Urothelium cell line (cell line): Measurements from ENCODE around the gene CSTPP1.

Source experiments
- DNase-seq: peaks from one replicate; pipeline ENCODE4 v3.0.0; 2011; ENCODE audit warnings: low spot score, mixed read lengths
- FAIRE-seq: peaks from 2 replicates; lab custom pipeline; 2011; peaks lifted over from hg19 to GRCh38; lab: Jason Lieb, UNC

CSTPP1 gene

DNA sequence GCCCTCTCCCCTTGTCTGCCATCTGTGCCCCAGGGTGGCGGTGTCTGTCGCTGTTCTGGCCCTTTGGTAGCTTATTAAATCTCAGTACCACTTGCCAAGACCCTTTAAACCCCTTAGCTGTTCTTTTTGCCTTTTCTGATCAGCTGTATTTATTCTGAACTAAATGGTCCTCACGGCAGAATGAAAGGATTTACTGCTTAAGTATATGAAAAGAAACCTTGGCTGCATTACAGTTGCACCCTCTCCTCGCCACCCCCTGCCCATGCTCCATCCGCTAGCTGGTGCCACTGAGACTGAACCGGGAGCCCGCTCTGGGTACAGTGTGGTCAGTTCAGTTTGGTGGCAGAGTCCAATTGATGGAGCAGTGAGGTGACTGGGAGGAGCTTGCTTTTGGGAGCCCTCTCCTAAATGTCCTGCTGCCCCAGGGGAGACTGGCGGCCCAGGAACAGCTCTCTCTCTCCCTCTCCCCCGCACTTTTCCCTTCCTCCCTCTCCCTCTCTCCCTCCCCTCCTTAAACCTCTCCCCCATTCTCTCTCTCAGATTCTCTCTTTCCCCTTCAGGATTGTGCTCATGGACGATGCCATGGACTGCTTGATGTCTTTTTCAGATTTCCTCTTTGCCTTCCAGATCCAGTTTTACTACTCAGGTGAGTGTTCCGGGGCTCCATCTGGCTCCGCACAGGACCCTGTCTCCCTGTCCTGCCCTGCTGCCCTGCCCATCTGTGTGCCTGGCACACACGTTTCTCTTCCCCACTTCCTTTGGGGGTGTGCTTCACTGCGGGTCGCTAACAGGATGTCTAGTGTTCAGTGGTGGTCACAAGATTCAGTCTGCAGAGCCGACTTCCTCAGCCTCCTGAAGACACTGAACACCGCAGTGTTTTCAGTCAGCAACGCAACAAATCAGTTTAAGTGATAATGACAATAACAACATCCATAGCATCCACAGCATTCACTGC, 218.3 kb downstream of the CSTPP1 start:
- DNase-seq = no peak
- FAIRE-seq = no peak

DNA sequence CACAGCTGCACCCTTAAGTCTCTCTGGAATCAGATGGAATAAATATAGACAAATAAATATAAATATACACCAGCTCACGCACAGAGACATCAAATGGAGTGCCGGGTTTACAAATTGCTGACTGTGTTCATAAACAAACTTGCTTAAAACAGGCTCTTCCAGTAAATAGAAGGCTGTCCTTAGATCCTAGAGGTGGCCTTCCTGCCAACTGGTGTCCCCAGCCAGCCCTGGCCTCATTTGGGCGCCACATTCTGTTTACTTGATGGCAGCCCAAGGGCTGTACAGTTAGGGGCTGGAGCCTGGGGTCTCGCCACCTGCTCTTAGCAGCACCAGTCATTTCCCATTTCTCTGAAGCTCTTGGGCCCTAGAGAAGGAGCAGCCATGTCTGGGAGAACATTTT, 219.3 kb downstream of the CSTPP1 start:
- no peak for DNase-seq
- FAIRE-seq = no peak

DNA sequence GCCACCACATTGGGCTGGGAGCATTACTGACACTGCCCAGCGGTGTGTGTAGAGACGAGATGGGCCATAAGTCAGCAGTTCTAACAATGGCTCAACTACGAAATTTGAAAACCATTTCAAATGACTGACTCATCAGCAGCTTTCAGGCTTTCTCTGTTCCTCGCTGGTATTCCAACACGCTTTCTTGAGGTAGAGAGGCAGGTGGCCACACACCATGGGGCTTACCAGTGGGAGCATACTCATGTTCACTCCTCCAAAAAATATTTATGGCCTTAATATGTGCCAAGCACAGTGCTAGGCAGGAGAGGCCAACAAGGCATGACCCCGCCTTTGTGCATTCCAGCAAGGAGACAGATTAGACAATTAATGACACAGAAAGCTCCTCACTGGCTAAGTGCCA, 219.8 kb downstream of the CSTPP1 start:
- no peak for DNase-seq
- no peak for FAIRE-seq

DNA sequence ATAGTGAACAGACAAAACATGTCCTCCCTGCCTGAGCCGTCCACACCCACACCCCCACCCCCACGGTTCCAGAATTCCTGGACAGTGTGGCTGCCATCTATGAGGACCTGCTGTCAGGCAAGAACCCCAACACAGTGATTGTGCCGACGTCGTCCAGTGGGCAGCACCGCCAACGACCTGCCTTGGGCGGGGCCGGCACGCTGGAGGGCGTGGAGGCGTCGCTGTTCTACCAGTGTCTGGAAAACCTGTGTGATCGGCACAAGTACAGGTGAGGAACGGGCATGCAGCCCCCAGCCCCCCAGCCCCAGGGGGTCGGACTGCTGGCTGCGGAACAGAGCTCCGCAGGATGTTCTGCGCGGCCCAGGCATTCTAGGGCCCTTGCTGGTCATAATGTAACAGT, 220.4 kb downstream of the CSTPP1 start:
- FAIRE-seq (no peak), DNase-seq (no peak)

DNA sequence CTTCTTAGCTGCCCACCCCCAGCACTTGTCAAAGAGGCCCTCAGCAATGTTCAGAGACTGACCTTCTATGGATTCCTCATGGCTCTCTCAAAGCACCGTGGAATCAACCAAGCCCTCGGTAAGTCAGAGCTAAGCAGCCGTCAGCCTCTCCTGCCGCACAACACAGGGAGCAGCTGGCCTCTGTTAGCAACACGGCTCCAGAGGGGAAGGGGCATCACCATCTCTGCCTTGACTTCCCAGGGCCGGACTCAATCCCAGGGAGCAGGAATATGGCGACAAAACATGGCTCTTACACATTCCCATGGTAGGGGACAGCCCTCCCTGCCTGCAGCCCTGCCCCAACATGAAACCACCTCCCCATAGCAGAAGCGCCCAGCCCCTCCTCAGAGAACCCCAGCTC, 221.2 kb downstream of the CSTPP1 start:
- DNase-seq (no peak), FAIRE-seq (no peak)

DNA sequence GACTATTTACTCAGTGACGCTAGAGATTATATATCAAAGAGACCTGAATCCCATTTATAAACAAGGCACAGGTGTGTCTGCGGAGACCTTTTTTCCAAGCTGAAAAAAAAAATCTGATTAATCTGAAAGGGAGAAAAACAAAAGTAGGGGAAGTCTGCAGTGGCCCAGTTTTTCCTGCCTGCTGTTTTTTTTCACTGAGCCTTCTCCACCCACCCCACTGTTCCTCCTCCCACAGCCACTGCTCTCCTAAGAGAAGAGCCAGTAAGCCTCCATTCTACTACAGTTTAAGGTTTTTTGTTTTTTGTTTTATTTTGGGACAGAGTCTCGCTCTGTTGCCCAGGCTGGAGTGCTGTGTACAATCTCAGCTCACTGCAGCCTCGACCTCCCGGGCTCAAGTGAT, 221.7 kb downstream of the CSTPP1 start:
- FAIRE-seq (no peak), DNase-seq (no peak)

DNA sequence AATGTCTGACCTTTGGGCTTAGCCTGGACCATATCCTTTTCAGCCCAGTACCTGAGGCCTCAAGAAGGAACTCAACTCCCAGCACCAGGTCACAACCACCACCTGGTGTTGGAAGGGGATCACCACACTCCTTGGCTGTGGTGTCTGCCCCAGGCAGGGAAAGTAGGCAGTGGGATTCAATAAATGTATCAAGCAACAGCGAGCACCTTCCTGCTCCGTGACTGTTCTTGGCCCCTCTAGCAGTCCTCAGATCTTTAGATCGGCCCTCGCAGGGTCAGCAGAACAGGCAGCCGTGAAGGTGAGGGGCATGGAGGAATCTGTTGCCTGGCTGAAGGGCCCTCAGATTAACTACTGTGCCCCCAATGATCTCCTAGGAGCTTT, 224.2 kb downstream of the CSTPP1 start:
- DNase-seq (no peak), FAIRE-seq (no peak)

DNA sequence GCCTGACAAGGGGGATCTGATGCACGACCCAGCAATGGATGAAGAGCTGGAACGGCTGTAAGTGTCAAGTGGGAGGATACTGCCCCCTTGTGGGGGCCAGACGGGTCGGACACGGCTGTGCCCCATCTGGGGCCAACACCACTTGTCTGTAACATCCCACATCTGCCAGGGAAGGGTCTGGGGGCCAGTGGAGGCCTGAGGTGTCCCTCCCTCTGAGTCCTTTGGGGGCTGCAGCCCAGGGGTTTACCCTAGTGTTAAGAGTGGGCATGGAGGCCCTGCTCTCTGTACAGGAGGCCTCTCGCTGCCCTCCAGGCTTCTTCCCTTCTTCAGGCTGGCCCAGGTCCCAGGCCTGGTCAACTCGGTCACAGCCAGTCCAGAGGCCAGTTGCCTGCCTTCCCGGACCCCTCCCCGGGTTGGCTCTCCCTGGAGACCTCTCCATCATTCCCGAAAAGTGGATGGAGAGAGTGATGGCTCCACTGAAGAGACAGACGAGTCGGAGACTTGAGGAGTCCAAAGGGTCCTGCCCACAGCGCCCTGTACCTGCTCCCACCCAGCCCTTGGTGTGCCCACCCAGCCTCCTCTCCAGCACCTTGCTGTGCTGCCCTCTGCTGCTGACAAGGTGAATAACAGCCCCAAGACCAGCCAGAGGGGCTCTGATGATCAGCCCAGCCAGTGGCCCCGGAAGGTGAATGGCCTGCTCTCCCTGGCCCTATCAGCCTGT, 224.7 kb downstream of the CSTPP1 start:
- DNase-seq (peak; percentile 79), FAIRE-seq (no peak)

DNA sequence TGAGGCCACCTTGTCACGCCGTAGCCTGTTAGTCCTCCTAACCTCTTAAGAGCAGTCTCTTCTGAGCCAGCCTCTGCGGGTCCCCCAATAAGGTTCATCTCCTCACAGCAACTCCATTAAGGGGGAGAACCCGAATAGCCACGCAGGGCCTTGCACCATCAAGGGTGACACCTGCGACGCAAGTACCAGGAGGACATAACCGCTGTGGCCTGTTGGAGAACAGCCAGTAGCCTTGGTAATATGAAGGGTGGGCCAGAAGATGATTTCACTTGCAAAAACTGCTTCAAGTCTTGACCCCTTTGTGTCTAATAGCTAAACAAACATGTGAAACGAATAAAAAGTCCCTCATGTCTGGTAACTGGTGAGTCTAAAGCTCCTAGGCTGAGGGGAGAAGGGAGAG, 225.3 kb downstream of the CSTPP1 start:
- no peak for FAIRE-seq
- no peak for DNase-seq

DNA sequence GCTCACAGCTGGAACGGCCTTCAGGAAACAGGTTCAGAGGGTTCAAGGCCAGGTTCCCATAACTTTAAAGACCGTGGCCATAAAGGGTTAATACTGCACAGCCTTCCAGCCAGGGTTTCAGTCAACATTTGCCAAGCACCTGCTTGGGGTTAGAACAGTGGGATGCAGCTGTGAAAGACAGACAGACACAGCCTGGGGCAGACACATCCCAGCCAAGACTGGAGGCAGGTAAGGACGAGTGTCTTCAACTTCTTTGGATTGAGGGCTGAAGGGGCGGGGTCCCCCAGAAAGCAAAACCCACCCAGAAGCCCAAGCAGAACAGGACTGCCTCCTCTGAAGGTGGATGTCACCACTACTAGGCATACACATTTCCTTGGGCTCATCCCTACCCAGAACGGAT, 225.9 kb downstream of the CSTPP1 start:
- DNase-seq (no peak), FAIRE-seq (no peak)

DNA sequence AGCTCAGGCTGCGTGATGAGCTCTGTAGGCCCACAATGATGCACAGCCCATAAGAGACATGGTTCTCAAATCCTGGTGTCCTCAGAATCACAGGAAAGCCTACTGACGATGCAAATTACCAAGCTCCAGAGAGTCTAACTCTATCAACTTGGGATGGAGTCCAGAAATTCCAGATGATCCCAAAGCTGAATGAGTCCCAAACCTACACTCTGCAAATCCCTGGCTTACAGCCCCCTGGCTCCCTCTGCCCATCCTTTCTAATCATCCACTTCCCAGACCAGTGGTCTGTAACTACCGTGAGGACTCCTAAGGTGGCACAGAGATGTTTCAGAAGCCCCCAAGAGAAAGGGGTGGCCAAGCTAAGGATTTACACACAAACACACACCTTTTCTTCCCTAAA, 226.6 kb downstream of the CSTPP1 start:
- FAIRE-seq = no peak
- DNase-seq = no peak

DNA sequence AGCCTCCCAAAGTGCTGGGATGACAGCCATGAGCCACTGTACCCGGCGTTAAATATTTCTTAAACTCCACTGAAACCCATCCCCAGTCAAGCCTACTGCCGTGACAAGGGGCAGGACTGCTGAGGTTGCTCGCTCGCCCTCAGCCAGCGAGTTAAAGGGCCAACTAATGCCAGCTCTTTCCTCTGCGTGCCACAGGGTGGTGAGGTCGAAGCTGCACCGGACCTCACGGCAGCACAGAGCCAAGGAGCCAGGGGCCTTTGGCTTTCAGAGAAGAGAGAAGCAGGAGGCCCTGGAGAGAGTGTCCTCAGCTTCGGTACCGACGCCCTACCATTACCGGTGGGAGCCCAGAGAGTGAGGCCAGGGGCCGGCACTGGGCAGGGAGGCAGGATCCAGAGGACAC, 227.3 kb downstream of the CSTPP1 start:
- DNase-seq (no peak), FAIRE-seq (no peak)

DNA sequence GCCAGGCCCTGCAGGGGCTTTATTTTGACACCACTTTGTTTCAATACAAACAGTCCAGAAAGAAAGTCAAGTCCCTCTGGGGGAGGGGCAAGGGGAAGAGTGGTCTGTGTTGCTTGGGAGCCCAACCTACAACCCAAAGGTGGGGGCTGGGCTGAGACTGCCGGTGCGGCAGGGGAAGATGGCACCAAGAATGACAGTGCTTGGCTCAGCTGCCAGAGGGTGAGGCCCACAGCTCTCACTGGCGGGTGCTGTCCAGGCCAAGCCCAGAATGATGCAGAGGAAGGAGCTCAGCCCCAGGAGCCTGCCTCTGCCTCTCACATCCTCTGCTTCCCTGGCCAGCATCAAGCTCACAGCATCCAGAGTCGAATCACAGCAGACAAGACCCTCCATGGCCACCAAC, 227.8 kb downstream of the CSTPP1 start:
- no peak for FAIRE-seq
- DNase-seq = no peak

DNA sequence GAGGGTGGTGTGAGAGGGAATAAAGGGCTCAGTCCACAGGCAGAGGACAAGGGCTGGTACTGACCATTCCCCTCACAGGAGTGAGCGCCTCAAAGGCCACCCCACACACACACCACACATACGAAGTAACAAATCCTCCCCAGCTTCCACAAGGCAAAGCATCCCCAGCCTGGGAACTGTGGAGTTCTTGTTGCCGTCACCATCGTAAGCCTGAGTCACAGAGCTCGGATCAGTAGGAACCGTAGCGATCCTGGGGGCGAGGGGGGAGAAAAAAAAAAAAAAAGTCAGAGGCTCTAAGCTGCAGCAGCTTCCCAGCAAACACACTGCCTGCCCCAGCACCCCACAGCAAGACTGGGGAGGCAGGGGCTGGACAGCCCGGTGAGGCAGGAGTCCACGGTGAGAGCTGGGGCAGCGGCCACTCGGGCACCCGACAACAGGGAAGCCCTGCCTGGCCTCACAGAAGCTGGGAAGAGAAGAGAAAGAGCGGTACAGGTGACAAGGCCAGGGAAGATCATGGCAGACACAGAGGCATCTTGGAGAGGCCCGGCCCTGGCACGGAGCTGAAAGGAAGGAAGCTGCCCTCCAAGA, 228.8 kb downstream of the CSTPP1 start:
- FAIRE-seq (no peak), DNase-seq (no peak)

DNA sequence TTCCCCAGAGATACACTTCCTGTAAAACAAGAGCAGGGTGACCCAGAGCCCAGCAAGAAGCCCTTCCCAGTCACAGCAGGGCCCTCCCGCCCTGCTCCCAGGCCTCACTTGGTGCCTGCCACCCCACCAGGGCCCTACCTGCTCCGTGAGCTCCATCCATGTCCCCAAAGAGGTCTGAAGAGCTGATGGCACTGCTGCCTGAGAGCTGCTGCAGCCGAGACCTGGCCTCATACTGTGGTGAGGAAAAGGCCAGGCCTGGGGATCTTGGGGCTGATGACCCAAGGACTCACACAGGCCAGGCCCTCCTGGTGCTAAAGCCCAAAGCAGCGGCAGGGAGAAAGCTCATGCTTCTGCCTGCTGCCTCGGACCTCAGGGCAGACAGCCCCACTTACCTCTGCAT, 229.8 kb downstream of the CSTPP1 start:
- no peak for DNase-seq
- no peak for FAIRE-seq

DNA sequence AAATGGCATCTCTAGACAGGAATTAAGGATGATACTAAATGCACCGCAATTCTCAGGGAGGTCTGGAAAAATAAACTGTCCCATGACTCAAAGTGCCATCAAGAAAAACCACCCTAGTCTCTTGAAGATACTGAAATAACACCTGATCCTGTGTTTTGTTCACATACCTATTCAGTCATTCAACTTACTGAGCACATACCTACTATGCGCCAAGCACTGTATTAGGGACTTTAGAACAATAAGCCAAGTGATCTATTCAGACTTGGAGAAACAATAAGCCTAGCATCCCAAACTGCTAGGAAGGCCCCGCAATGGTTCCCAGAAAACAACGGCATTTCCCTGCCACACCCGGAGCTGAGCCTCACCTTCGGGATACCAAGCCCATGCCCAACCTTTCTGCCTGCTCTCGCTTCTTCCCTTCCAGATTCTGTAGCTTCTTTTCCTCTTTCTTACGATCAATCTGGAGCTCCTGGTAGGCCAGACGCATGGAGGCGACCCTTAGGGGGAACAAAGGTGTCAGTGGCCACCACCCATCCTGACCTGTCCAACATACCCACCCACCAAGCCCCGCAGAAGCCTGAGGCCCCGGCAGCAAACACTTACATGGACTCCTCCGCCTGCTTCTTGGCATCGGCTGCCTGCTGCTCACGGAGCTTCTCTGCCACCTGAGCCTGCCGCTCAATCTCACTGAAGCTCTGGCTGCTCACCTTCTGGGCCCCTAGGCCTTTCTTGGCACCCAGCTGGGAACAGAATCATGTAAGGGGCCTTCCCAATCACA, 234.7 kb downstream of the CSTPP1 start:
- no peak for DNase-seq
- FAIRE-seq = no peak

DNA sequence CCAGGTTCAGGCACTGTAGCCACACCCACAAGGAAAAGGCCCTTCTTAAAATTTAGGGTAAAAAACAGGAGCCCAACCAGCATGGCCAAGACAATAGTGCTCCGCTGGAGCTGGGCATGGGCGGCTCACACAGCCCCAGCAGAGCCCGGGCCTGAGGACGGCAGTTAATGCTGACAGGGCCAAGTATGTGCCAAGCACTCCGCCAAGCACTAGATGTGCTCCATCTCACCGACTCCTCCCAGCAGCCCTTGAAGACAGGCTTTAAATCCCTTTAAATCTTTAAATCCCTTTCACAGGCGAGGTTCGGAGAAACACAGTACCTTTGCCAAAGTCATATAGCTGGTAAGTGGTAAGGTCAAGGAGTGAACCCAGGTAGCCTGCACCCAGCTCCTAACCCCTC, 235.3 kb downstream of the CSTPP1 start:
- FAIRE-seq (no peak), DNase-seq (no peak)

DNA sequence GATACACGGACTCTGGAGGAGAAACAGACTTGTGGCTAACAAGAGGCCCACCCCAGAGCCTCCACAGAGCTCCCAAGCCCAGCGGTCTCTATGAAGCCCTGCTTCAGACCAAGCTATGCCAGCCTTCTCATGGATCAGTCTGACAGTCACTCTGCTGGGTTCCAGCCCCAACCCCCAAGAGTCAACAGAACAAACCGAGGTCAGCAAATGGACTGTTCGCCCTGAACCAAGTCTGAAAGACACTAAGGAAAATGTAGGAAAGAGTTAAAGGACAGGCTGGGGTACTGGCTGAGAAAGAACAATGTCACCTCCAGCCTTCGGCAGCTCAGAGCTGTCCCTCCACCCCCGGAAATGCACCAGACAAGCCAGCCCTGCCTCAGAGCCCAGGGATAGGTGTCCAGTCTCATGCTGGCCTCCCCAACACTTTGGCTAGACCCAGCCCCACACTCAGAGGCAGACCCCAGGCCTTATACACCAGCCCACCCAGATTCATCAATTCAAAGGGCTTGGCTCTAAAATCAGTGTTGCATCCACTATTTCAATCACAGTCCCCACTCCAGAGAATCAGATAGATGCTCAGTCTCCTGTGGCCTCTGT, 236.3 kb downstream of the CSTPP1 start:
- FAIRE-seq = no peak
- no peak for DNase-seq

DNA sequence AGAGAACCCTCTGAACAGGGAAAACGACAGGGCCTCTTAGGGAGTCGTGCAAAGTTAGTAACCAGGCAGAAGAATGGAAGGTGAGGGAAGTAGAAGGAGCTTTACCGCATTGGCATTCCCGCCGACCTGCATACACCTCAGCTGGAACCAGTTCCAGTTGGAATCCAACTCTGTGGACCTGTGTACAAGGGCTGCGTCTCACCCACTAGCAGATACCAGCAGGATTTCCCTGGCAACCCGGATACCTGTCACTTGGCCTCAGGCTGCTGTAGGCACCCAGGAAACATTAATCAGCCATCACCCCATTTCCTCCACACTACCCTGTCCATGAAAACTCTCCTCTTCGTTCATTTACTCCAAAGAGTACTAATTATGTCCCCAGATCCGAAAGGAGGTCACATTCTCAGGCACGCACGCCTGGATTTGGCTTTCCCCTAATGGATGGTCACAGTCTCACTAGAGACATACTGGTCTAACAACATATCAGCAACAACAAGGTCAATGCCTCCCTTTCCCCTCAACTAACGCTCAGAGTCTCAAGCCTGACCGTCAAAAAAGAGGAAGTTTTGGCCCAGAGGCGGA, 239.3 kb downstream of the CSTPP1 start:
- DNase-seq (no peak), FAIRE-seq (no peak)
